ENCODE measurements around the gene CHTF18.
A peak's percentile ranks its signal among the peaks of the same experiment; 100 is the strongest.

DNA sequence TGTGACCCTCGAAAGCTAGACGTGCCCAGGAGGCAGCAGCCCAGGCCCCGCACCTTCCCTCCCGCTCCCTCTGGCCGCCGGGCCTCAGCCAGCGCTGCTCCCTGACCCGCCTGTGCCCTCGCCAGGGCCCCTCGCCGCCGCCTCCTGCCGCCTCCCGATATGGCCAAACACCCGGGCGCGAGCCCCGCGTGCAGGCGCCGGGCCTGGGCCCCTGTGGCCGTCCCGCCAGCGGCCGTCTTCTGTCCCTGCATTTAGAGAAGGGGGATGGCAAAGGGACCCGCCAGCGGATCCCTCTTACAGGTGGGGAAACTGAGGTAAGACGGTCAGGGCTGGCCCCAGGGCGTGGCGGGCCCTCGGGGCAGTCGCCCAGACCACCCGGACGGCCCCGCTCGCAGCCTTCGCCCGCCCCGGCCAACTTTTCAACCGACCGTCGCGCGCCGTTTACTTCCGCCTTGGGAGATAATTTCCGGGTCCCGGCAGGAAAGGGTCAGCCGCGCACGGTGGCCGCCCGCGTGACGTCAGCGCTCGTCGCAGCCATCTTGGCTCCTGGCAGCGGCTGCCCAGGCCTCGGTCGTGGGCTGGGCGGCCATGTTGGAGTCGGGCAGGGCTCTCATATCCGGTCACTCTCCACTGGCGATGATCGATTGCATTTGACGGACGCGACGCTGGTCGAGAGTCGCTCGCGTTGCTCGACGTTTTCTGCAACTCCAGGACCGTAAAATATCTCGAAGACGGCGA is 19.1 kb downstream of the CHTF18 start:
- no peak for TF ChIP-seq SMARCA4 (IDR thresholded peaks at IDR 0.05)
- TF ChIP-seq MECOM (CRISPR knock-in tag; IDR thresholded peaks at IDR 0.05) = no peak
- peak; percentile 88 for TF ChIP-seq POLR2A (conservative IDR thresholded peaks at IDR 0.05)
- TF ChIP-seq JUNB (CRISPR knock-in tag; conservative IDR thresholded peaks at IDR 0.05) = no peak
- TF ChIP-seq ZNF699 (CRISPR knock-in tag; IDR thresholded peaks at IDR 0.05; ENCODE audit: insufficient replicate concordance) = no peak
